Neural progenitor cell (in vitro differentiated cells): ENCODE measurements around the gene RNF13.
"Not testable (repeated sequence)": the region's sequence is repeated elsewhere in the genome, so short reads cannot be mapped to it uniquely, and the experiment has no call there.

Experiments used
- EZH2 ChIP-seq: fragments of 200-600 bp; sonication (generic); IDR thresholded peaks from 2 replicates; pipeline ENCODE4 v1.6.1; 2017; ENCODE audit warnings: antibody characterized with exemption, mild to moderate bottlenecking, moderate library complexity
- EZH2phosphoT487 ChIP-seq: fragments of 200-600 bp; sonication (generic); IDR thresholded peaks from 2 replicates; pipeline ENCODE4 v1.6.1; 2017; ENCODE audit warnings: antibody characterized with exemption

DNA sequence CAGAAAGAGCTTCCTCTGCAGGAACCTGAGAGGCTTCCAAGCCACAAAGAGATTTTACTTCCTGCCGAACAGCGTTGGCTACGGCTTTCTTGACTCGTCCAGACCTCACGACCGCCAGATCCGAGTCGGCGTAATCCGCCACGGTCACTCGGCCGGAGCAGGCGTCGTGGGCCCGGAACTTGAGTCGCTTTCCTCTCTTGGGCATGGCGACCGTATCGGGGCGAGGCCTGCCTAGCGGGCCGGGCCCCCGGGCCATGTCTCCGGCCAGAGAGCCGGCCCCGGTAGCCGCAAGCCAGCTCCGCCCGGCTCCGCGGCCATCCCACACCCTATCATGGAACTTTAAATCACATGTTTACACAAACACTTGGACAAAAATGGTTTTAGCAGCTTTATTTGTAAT is 170.0 kb downstream of the RNF13 start:
- TF ChIP-seq EZH2phosphoT487, EZH2: not testable (repeated sequence)
